Liver (tissue), 9 donors: Measurements from ENCODE around the gene RNF157. TPM values are rescaled to one million over a fixed set of nuclear protein-coding genes. Genes with fewer than 3 reads are reported as not detected.

Source experiments
- DNase-seq: peaks from one replicate; pipeline ENCODE4 v3.0.0-alpha.2; 2017; ENCODE audit warnings: low spot score
- H3K27ac ChIP-seq, 2 donors: one replicate each; pipeline ENCODE4 v1.7.0; 2013; ENCODE audit warnings: inconsistent platforms in 2 of 2, low read length in 2 of 2, control low read depth in 1 of 2, low read depth in 1 of 2, mild to moderate bottlenecking in 1 of 2
- H3K27me3 ChIP-seq, 4 donors: one replicate each; pipeline versions ENCODE4 v1.6.1 to v1.7.0; 2013; ENCODE audit warnings: low read length in 3 of 4, inconsistent platforms in 1 of 4, mild to moderate bottlenecking in 1 of 4, moderate library complexity in 1 of 4; ENCODE audit not compliant: control insufficient read depth in 4 of 4, insufficient read depth in 4 of 4
- H3K36me3 ChIP-seq, 4 donors: one replicate each; pipeline versions ENCODE4 v1.6.1 to v1.7.0; 2013; ENCODE audit warnings: low read length in 3 of 4, mild to moderate bottlenecking in 3 of 4, low read depth in 1 of 4, moderate library complexity in 1 of 4; ENCODE audit not compliant: control insufficient read depth in 4 of 4, insufficient read depth in 3 of 4
- H3K4me1 ChIP-seq, 4 donors: one replicate each; pipeline versions ENCODE4 v1.6.1 to v1.7.0; 2013; ENCODE audit warnings: low read length in 3 of 4, mild to moderate bottlenecking in 3 of 4, moderate library complexity in 1 of 4; ENCODE audit not compliant: control insufficient read depth in 4 of 4, insufficient read depth in 4 of 4
- H3K4me3 ChIP-seq, 3 donors: one replicate each; pipeline versions ENCODE4 v1.6.1 to v1.7.0; 2013; ENCODE audit warnings: low read length in 3 of 3, control low read depth in 1 of 3, low read depth in 1 of 3, mild to moderate bottlenecking in 1 of 3
- H3K9ac ChIP-seq, 2 donors: one replicate each; pipeline ENCODE4 v1.7.0; 2013; ENCODE audit warnings: low read length in 2 of 2, mild to moderate bottlenecking in 2 of 2, moderate library complexity in 2 of 2, control low read depth in 1 of 2, low read depth in 1 of 2
- H3K9me3 ChIP-seq, 4 donors: one replicate each; pipeline versions ENCODE4 v1.6.1 to v1.7.0; 2013; ENCODE audit warnings: low read length in 3 of 4; ENCODE audit not compliant: control insufficient read depth in 4 of 4
- ATF3 ChIP-seq: IDR thresholded peaks from 2 replicates; pipeline ENCODE4 v1.6.1; 2016; ENCODE audit warnings: antibody characterized with exemption
- CTCF ChIP-seq: fragments of 150-350 bp; IDR thresholded peaks from 2 replicates; pipeline ENCODE4 v1.5.1; 2017; ENCODE audit warnings: improper control_type of control experiment, low read depth, low read length; ENCODE audit not compliant: missing input control
- EGR1 ChIP-seq, 2 donors: IDR thresholded peaks; 2 replicates each; pipeline ENCODE4 v1.6.1; 2016 to 2018; ENCODE audit warnings: antibody characterized with exemption in 2 of 2, low read depth in 2 of 2
- FOXA1 ChIP-seq: IDR thresholded peaks from 2 replicates; pipeline ENCODE4 v1.6.1; 2016; ENCODE audit warnings: antibody characterized with exemption
- FOXA2 ChIP-seq: IDR thresholded peaks from 2 replicates; pipeline ENCODE4 v1.6.1; 2016; ENCODE audit warnings: antibody characterized with exemption
- GABPA ChIP-seq, 2 donors: IDR thresholded peaks in 1 of 2; conservative IDR thresholded peaks in 1 of 2; 2 replicates each; pipeline ENCODE4 v1.6.1; 2016; ENCODE audit warnings: antibody characterized with exemption in 2 of 2, mild to moderate bottlenecking in 1 of 2, moderate library complexity in 1 of 2
- HNF4A ChIP-seq, 2 donors: conservative IDR thresholded peaks; 2 replicates each; pipeline ENCODE4 v1.6.1; 2016; ENCODE audit warnings: antibody characterized with exemption in 2 of 2, mild to moderate bottlenecking in 2 of 2
- JUND ChIP-seq, 2 donors: IDR thresholded peaks; 2 replicates each; pipeline ENCODE4 v1.6.1; 2016; ENCODE audit warnings: antibody characterized with exemption in 2 of 2
- NR2F2 ChIP-seq: IDR thresholded peaks from 2 replicates; pipeline ENCODE4 v1.6.1; 2016; ENCODE audit warnings: antibody characterized with exemption
- RAD21 ChIP-seq, 2 donors: IDR thresholded peaks; 2 replicates each; pipeline ENCODE4 v1.6.1; 2016; ENCODE audit warnings: antibody characterized with exemption in 2 of 2, mild to moderate bottlenecking in 2 of 2
- REST ChIP-seq: IDR thresholded peaks from 2 replicates; pipeline ENCODE4 v1.6.1; 2016; ENCODE audit warnings: antibody characterized with exemption, mild to moderate bottlenecking
- SP1 ChIP-seq: IDR thresholded peaks from 2 replicates; pipeline ENCODE4 v1.6.1; 2018; ENCODE audit warnings: antibody characterized with exemption, mild to moderate bottlenecking
- YY1 ChIP-seq: IDR thresholded peaks from 2 replicates; pipeline ENCODE4 v1.6.1; 2016; ENCODE audit warnings: antibody characterized with exemption, mild to moderate bottlenecking
- WGBS: extraction: QIAGEN DNeasy Blood & Tissue Kit; methylation state at CpG from one replicate; pipeline ENCODE4 v1.1.7; 2013; 5-methylcytosine and 5-hydroxymethylcytosine counted together
- polyA plus RNA-seq, 2 donors: library from polyadenylated mRNA; stranded (reverse) in 1 of 2; unstranded in 1 of 2; fragments of 200-250 nt in 1 of 2; fragments of >200 nt in 1 of 2; fragmentation: Nextera tagmentation in 1 of 2; extraction: Ambion mirVana in 1 of 2; gene quantifications; one replicate each; pipeline versions ENCODE4 v1.2.1 to v1.2.3, GENCODE V29; 2013 to 2015
- total RNA-seq, 2 donors: library from RNA; depleted of rRNA; stranded (reverse); fragments of >200 nt; gene quantifications; one replicate each; pipeline ENCODE4 v1.2.3, GENCODE V29; 2014
- donor health status: healthy.
- donor health status: healthy.
- donor health status: healthy.
- donor health status: healthy.
- donor health status: healthy.

Gene RNF157
- total and polyA plus RNA-seq, 4 donors, result 0.42 to 2.9 (median 0.66) TPM

- 10% methylated on average over 12 of the region's 12 CpGs for WGBS
- H3K4me1 ChIP-seq, result peaks cover 6 to 12% (median 7%) of the 10 kb centered on the region in 4 donors
- H3K27ac ChIP-seq, result no peak overlapping the region
- no peak for DNase-seq
- TF ChIP-seq HNF4A (conservative IDR thresholded peaks at IDR 0.05) (peak in 1 of 2 donors; percentile 21), SP1 (no peak)
- no peaks in the 10 kb centered on the region for H3K9me3 ChIP-seq
- peak overlapping the region in 2 of 3 donors; percentile 65 to 66 for H3K4me3 ChIP-seq
- peak overlapping the region; percentile 19 to 44 for H3K9ac ChIP-seq
- no peaks in the 10 kb centered on the region for H3K36me3 ChIP-seq
- no peaks in the 10 kb centered on the region for H3K27me3 ChIP-seq
These were observed 878 bp upstream of the RNF157 start for GRCh38 chr17:76241204-76241538.

- H3K36me3 ChIP-seq, result no peaks in the 10 kb centered on the region
- 9% methylated on average over 75 of the region's 75 CpGs for WGBS
- no peaks in the 10 kb centered on the region for H3K9me3 ChIP-seq
- H3K27me3 ChIP-seq, result no peaks in the 10 kb centered on the region
- H3K4me3 ChIP-seq, result peak overlapping the region in 1 of 3 donors; percentile 66
- peaks cover 6 to 12% (median 7%) of the 10 kb centered on the region in 4 donors for H3K4me1 ChIP-seq
- TF ChIP-seq HNF4A (conservative IDR thresholded peaks at IDR 0.05) (no peak), JUND (IDR thresholded peaks at IDR 0.05) (no peak), FOXA1 (no peak), NR2F2 (no peak), RAD21 (IDR thresholded peaks at IDR 0.05) (no peak), CTCF (no peak), YY1 (no peak), REST (no peak), ATF3 (no peak), GABPA (IDR thresholded peaks at IDR 0.05 in 1 of 2, conservative IDR thresholded peaks at IDR 0.05 in 1 of 2) (no peak), EGR1 (IDR thresholded peaks at IDR 0.05; ENCODE audit: low read depth in 2 of 2) (no peak), FOXA2 (no peak)
- H3K9ac ChIP-seq, result no peak overlapping the region
- H3K27ac ChIP-seq, result no peak overlapping the region
- no peak for DNase-seq
These were observed 587 bp downstream of the RNF157 start for GRCh38 chr17:76239538-76240274.
